ENCODE results near the gene GEMIN5. TPM values are rescaled to one million over a fixed set of nuclear protein-coding genes. Genes with fewer than 3 reads are reported as not detected.

The GEMIN5 gene
- total and polyA plus RNA-seq, 2 of the 13 experiments (the other 11 are each of a cell fraction or from before 2014, with no cell fraction given), result 6.6 to 28.6 TPM

- Histone ChIP-seq H3K4me1 (ENCODE audit: insufficient read depth, low read length) (peaks cover 89% of the 10 kb centered on the region), H3K79me2 (ENCODE audit: insufficient read depth, low read length) (no peaks in the 10 kb centered on the region), H3K27ac (ENCODE audit: extremely low read length, insufficient read depth, low read length) (no peak overlapping the region), H3K4me3 (replicated peaks in 1 of 3; ENCODE audit: insufficient read depth in 1 of 3, low read depth in 2 of 3, low read length in 3 of 3) (no peak overlapping the region), H4K20me1 (ENCODE audit: insufficient read depth, low read length) (no peaks in the 10 kb centered on the region), H2AFZ (ENCODE audit: low read length) (no peak overlapping the region), H3K4me2 (ENCODE audit: low read depth, low read length) (no peak overlapping the region), H3K9me3 (ENCODE audit: low read length) (no peaks in the 10 kb centered on the region), H3K9ac (ENCODE audit: insufficient read depth, low read depth, low read length) (no peak overlapping the region), H3K27me3 (ENCODE audit: control insufficient read depth in 1 of 2, insufficient read depth in 2 of 2, low read length in 2 of 2) (no peaks in the 10 kb centered on the region), H3K36me3 (replicated peaks in 1 of 2; ENCODE audit: control insufficient read depth in 1 of 2, insufficient read depth in 2 of 2, low read length in 2 of 2) (peaks cover 0 to 3% of the 10 kb centered on the region in 2 experiments; a peak in 2 of 5 replicates)
- FAIRE-seq (no peak), DNase-seq (ENCODE audit: low spot score) (no peak), ATAC-seq (no peak)
- intact Hi-C loops (cut with micrococcal nuclease; ENCODE audit: unreplicated experiment) (no loop called here), in situ Hi-C loops (cut with HindIII; ENCODE audit: extremely low pct_ligation_motif_present, low pct_unique_long_range_greater_than_20kb) (no loop called here)
- CTCF ChIA-PET (ENCODE audit: low intra/inter-chr PET ratio, low total read pairs), result no interaction called here
- BruUV-seq (replicated peaks), result no TSS peak
- POLR2A ChIA-PET, result interaction anchor here (1.2 to 1.4 kb wide), 3 partner anchors 9 to 17 kb away, joined by 3 to 8 read pairs (median 3); partner anchors contain the start of genes CNOT8 and FAXDC2
- TF ChIP-seq ZNF543 (CRISPR knock-in tag; IDR thresholded peaks at IDR 0.05) (no peak), ZFP37 (CRISPR knock-in tag; IDR thresholded peaks at IDR 0.05; ENCODE audit: borderline replicate concordance) (no peak), ZNF737 (CRISPR knock-in tag; IDR thresholded peaks at IDR 0.05; ENCODE audit: borderline replicate concordance) (no peak), ZFP91 (CRISPR knock-in tag; IDR thresholded peaks at IDR 0.05; ENCODE audit: borderline replicate concordance) (no peak), PRDM10 (CRISPR knock-in tag; IDR thresholded peaks at IDR 0.05; ENCODE audit: low read depth) (no peak), ZNF414 (CRISPR knock-in tag; IDR thresholded peaks at IDR 0.05) (no peak), ZNF512B (CRISPR knock-in tag; IDR thresholded peaks at IDR 0.05; ENCODE audit: borderline replicate concordance) (no peak), ATF3 (CRISPR knock-in tag; IDR thresholded peaks at IDR 0.05) (no peak), HNF4G (IDR thresholded peaks at IDR 0.05; ENCODE audit: borderline replicate concordance, low read depth, low read length) (no peak), HNF4G (CRISPR knock-in tag; IDR thresholded peaks at IDR 0.05; ENCODE audit: borderline replicate concordance, low read depth) (no peak), MBNL3 (CRISPR knock-in tag; conservative IDR thresholded peaks at IDR 0.05) (no peak), KMT2A (CRISPR knock-in tag; IDR thresholded peaks at IDR 0.05) (no peak), CBX1 (IDR thresholded peaks at IDR 0.05; ENCODE audit: low read depth) (no peak)
These were observed 96.7 kb downstream of the GEMIN5 start for GRCh38 chr5:154841273-154841661.

Measured in HepG2 (cell line).